Activated CD4-positive, alpha-beta T cell treated with anti-CD3 and anti-CD28 coated beads, Interleukin-2, amount 10 ng/mL, durations not matched to agents 24 days and 14 days (primary cell): Measurements from ENCODE around the gene HOXC10. TPM values are rescaled to one million over a fixed set of nuclear protein-coding genes. Genes with fewer than 3 reads are reported as not detected.

Experiments
- DNase-seq: peaks from one replicate; pipeline ENCODE4 v3.0.0; 2022
- H3K27ac Mint-ChIP-seq: one replicate; pipeline ENCODE4 v1.8.0; 2022; ENCODE audit warnings: mild to moderate bottlenecking, mixed read lengths
- H3K27me3 Mint-ChIP-seq: one replicate; pipeline ENCODE4 v1.8.0; 2022; ENCODE audit warnings: mixed read lengths
- H3K36me3 Mint-ChIP-seq: one replicate; pipeline ENCODE4 v1.8.0; 2022; ENCODE audit warnings: low read depth, mild to moderate bottlenecking, mixed read lengths
- H3K4me1 Mint-ChIP-seq: one replicate; pipeline ENCODE4 v1.8.0; 2021; ENCODE audit warnings: mixed read lengths
- H3K4me3 Mint-ChIP-seq: one replicate; pipeline ENCODE4 v1.8.0; 2022; ENCODE audit warnings: mild to moderate bottlenecking, moderate library complexity, mixed read lengths
- H3K9me3 Mint-ChIP-seq: one replicate; pipeline ENCODE4 v1.8.0; 2021; ENCODE audit warnings: mixed read lengths
- intact Hi-C: fragments of 100-400 bp; cut with micrococcal nuclease; formaldehyde crosslinking; loops from one replicate; pipeline ENCODE4 v1.15.1; 2023
- total RNA-seq: library from RNA; stranded (reverse); gene quantifications from 2 replicates; pipeline ENCODE4 v1.2.3, GENCODE V29; 2022

The HOXC10 gene
- total RNA-seq, 1 donor from 2014 or later = not detected

DNA sequence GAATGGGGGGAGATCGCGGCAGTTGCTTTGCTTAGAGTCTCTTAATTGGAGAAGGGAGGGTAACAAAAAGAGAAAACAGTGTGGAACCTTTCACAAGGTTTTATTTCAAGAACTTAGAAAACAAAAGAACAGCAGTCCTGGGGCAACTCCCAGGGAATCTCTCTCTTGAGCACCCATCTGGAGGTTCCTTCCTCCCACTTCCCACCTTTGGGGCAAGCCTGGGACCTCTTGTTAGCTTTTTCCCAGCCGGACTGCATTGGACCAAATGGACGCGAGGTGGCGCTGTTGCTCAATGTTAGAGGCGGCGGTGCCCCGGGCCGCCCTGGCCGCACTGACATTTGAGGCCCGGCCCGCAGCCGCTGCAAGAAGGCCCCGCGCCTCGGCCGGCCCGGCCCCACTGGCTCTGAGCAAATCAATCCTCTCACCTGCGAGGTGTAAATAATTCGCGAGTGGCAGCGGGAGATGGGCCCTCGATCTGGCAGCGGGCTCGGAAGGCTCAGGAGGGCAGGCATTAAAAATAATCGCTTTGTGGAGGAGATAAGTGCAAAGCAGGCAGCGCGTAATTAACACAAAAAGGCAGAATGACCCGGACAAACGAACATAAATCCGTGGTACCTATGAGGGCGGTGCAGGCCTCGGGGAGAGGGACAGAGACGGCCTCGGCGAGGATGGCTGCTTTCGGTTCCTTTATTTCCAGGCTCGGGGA is 21.1 kb downstream of the HOXC10 start:
- H3K27ac Mint-ChIP-seq = peak overlapping the region; percentile 20
- intact Hi-C loops = loop anchor here (1.0 to 10.0 kb wide), 5 partner anchors 11 to 359 kb away; partner anchors contain the start of gene GPR84
- H3K36me3 Mint-ChIP-seq = no peaks in the 10 kb centered on the region
- DNase-seq = peak; percentile 95
- no peaks in the 10 kb centered on the region for H3K9me3 Mint-ChIP-seq
- H3K4me1 Mint-ChIP-seq = peaks cover 28% of the 10 kb centered on the region
- peak overlapping the region; percentile 85 for H3K4me3 Mint-ChIP-seq
- H3K27me3 Mint-ChIP-seq = peaks cover 93% of the 10 kb centered on the region

DNA sequence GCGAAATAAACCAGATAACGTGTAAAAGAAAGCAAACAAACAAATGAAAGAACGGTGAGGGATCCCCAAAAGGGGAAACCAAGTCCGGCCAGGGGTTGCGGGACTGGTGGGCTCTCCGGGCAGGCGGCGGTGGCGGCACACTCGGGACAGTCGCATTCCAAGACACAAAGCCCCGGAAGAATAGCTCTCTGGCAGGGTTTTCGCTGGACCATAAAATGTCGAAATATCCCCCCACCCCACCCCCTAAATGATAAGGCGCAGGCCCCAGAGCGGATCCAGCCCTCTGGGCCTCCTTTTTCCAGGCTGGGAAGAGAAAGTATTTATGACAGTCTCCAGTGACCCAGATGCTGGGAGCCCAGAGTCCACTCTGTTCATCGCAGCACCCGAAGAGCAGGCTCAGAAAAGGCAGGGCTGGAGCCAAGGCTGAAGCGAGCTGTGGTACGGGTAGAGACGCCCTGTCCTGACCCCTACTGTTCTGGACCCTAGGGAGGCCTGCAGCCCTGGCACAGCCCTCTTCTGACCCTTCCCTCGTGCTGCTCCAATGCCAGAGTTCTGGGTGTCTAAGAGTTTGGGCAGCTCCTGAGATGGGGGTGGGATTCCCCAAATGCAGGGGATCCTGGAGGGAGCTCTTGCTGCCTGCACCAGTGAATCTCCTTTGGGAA is 21.7 kb downstream of the HOXC10 start:
- no peak for DNase-seq
- intact Hi-C loops = loop anchor here (1.0 to 10.0 kb wide), 5 partner anchors 11 to 358 kb away; partner anchors contain the start of gene GPR84
- Mint-ChIP-seq H3K9me3 (no peaks in the 10 kb centered on the region), H3K27me3 (peaks cover 93% of the 10 kb centered on the region), H3K4me3 (peak overlapping the region; percentile 85), H3K4me1 (peaks cover 33% of the 10 kb centered on the region), H3K36me3 (no peaks in the 10 kb centered on the region), H3K27ac (no peak overlapping the region)

DNA sequence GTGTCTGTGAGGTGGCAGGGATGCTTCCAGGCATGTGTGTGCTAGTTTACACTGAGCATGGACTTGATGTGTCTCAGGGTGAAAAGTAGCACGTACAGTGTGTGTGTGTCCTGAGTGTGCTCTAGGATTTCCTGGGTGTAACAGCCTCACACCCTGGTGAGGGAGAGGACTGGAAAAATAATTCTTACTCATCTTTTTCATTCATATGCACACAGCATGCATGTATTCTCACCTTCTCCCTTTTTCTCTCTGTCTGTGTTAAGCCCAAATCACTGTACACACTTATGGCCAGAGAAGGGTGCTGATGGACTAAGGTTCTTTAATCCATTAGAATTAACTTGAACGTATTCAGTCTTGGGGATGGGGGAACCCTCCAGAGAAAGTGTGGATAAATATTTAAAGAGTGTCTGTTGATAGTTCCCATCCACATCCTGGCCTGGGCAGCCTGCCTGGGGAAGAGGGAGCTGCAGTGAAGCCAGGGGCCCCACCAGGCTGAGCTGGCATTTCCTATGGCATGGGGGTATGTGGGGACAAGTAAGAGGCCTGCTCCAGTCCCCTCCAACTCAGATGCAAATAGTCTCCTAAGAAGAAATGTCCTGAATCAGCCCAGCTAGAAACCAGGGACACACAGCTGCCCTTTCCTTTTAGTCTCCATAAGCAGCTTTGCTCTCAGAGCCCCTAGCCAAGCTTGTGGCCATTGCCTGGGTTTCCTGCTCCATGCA is 22.8 kb downstream of the HOXC10 start:
- Mint-ChIP-seq H3K36me3 (no peaks in the 10 kb centered on the region), H3K4me3 (no peak overlapping the region), H3K4me1 (peaks cover 28% of the 10 kb centered on the region), H3K27me3 (peaks cover 92% of the 10 kb centered on the region), H3K27ac (no peak overlapping the region), H3K9me3 (no peaks in the 10 kb centered on the region)
- DNase-seq = no peak
- intact Hi-C loops = loop anchor here (10.0 kb wide), 1 partner anchor 357 kb away; the partner anchor contains the start of gene GPR84

DNA sequence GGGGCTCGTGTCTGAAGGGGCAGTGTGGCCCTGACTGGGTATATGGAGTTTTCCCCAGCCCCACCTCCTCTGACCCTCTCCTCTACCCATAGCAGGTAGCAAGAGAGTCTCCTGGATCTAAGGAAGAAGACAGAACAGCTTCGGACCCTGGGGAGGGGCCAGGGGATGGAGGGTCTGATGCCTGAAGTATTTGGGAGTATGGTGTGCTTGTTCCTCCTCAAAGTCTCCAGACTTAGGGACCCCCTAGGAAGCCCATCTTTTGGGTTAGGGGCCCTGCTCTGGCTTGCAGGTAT is 23.3 kb downstream of the HOXC10 start:
- Mint-ChIP-seq H3K9me3 (no peaks in the 10 kb centered on the region), H3K4me1 (peaks cover 27% of the 10 kb centered on the region), H3K27me3 (peaks cover 92% of the 10 kb centered on the region), H3K27ac (no peak overlapping the region), H3K4me3 (no peak overlapping the region), H3K36me3 (no peaks in the 10 kb centered on the region)
- DNase-seq = no peak
- intact Hi-C loops = loop anchor here (10.0 kb wide), 1 partner anchor 357 kb away; the partner anchor contains the start of gene GPR84

- Mint-ChIP-seq H3K36me3 (no peaks in the 10 kb centered on the region), H3K27me3 (peaks cover 93% of the 10 kb centered on the region), H3K4me1 (peaks cover 27% of the 10 kb centered on the region), H3K4me3 (peak overlapping the region; percentile 32), H3K9me3 (no peaks in the 10 kb centered on the region), H3K27ac (no peak overlapping the region)
- DNase-seq = peak; percentile 74
- intact Hi-C loops = loop anchor here (5.0 to 10.0 kb wide), 2 partner anchors 37 to 355 kb away; partner anchors contain the start of genes GPR84, HOTAIR and HOXC11
Measured at GRCh38 chr12:54009171-54010052, 24.5 kb downstream of the HOXC10 start.

- peak overlapping the region; percentile 1 for H3K4me3 Mint-ChIP-seq
- intact Hi-C loops = loop anchor here (5.0 kb wide), 1 partner anchor 38 kb away; the partner anchor contains the start of genes HOTAIR and HOXC11
- H3K36me3 Mint-ChIP-seq = no peaks in the 10 kb centered on the region
- H3K4me1 Mint-ChIP-seq = peaks cover 29% of the 10 kb centered on the region
- no peak overlapping the region for H3K27ac Mint-ChIP-seq
- H3K27me3 Mint-ChIP-seq = peaks cover 93% of the 10 kb centered on the region
- no peak for DNase-seq
- no peaks in the 10 kb centered on the region for H3K9me3 Mint-ChIP-seq
Measured at GRCh38 chr12:54010053-54010971, 25.4 kb downstream of the HOXC10 start.

DNA sequence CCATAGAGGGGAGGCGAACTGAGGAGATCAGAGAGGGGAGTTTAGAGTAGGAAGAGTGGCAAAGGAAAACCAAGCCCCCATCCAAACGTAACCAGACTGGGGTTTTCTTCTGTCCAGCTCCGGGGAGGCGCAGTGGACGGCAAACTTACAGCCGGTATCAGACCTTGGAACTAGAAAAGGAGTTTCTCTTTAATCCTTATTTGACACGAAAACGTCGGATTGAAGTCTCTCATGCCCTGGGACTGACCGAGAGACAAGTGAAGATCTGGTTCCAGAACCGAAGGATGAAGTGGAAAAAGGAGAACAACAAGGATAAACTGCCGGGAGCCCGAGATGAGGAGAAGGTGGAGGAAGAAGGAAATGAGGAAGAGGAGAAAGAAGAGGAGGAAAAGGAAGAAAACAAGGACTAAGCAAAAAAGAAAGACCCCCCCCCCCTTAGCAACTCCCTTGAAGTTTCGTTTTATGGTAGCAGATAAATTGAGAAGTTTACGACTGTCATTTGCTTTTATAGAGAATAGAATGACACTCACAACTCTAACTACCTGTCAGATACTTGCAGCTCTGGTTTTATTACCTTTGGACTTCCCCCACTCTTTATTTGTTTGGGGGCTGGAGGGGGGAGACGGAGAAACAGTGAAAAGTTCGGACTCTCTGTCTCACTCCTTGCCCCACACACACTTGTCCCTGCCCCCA is 26.2 kb downstream of the HOXC10 start:
- H3K27me3 Mint-ChIP-seq = peaks cover 91% of the 10 kb centered on the region
- DNase-seq = no peak
- H3K4me1 Mint-ChIP-seq = peaks cover 24% of the 10 kb centered on the region
- intact Hi-C loops = loop anchor here (5.0 kb wide), 1 partner anchor 39 kb away; the partner anchor contains the start of genes HOTAIR and HOXC11
- H3K9me3 Mint-ChIP-seq = no peaks in the 10 kb centered on the region
- H3K4me3 Mint-ChIP-seq = peak overlapping the region; percentile 12
- H3K36me3 Mint-ChIP-seq = no peaks in the 10 kb centered on the region
- no peak overlapping the region for H3K27ac Mint-ChIP-seq

DNA sequence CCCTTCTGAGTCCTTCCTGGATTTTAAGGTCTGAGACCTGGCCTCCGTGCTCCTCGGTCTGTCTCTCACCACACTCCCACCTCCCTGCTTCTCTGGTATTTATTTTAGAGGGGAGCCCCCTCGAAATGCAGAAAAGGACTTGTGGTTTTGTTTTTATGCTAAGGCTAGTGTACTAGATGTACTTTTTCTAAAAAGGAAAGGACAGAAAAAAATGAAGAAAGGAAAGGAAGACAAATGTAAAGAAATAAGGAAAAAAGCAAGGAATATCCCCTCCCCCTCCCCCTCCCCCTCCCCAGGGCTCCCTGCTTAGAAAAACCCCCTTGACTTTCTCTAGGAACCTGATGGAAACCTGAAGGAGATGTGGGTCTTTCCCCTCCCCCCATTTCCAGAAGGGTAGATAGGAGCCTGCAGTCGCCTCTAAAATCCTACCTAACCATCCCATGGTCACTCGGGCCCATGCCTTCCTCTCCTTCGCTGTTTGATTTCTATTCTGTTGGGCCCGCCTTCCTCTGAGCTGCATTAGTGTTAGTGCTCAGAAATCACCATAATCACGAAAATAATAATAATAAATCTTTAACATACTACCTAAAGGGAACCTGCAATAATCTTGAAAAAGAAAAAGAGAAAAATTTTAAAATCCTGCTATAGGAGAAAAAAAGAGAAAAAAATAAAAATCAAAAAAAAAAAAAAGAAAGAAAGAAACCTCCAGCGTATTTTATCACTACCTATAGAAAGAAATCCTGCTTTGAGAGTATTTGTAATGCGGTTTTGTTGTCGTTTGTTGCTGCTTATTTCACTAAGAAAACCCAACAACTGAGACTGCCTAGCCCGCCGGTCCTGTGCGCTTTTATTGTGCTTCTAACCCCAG is 27.0 kb downstream of the HOXC10 start:
- peaks cover 88% of the 10 kb centered on the region for H3K27me3 Mint-ChIP-seq

GRCh38 chr12:54012631-54013409 is 27.9 kb downstream of the HOXC10 start:
- peaks cover 87% of the 10 kb centered on the region for H3K27me3 Mint-ChIP-seq
- DNase-seq = no peak
- H3K36me3 Mint-ChIP-seq = peaks cover 2% of the 10 kb centered on the region
- H3K4me1 Mint-ChIP-seq = peaks cover 21% of the 10 kb centered on the region
- no peaks in the 10 kb centered on the region for H3K9me3 Mint-ChIP-seq
- no peak overlapping the region for H3K4me3 Mint-ChIP-seq
- intact Hi-C loops = loop anchor here (5.0 kb wide), 1 partner anchor 41 kb away; the partner anchor contains the start of genes HOTAIR and HOXC11
- no peak overlapping the region for H3K27ac Mint-ChIP-seq

More for the DNA sequence above, 27.0 kb downstream of the HOXC10 start:
- no peak overlapping the region for H3K4me3 Mint-ChIP-seq
- peaks cover 16% of the 10 kb centered on the region for H3K4me1 Mint-ChIP-seq
- DNase-seq = no peak
- H3K36me3 Mint-ChIP-seq = no peaks in the 10 kb centered on the region
- no peaks in the 10 kb centered on the region for H3K9me3 Mint-ChIP-seq
- intact Hi-C loops = loop anchor here (5.0 kb wide), 1 partner anchor 40 kb away; the partner anchor contains the start of genes HOTAIR and HOXC11
- no peak overlapping the region for H3K27ac Mint-ChIP-seq

DNA sequence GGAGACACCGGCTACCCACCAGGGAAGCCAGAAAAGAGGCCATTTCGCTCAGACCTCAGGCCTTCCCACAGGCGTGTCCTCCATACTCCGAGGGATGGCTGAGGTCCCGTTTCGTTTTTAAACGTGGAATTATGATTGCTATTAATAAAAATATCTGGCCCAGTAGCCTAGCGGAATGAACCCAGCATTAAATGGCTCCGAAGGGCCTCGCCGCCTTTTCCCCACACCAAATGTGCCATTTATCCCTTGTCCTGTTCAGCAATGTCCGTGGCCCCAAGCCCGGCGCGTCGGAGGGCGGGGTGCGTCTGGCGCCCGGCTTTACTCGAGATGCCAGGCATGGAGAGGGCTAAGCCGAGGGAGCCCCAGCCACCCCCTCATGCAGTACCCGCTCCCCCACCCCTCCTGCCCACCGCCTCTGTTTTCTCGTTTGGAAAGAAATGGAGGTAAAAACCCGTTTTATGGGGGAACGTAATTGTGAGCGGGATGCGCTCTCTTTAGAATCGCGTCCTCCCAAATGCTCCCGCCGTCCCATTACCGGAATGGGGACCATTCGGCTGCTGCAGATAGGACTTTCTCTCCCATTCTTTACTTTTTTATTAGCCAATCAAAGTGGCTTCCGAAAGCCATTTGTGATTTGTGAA is 29.6 kb downstream of the HOXC10 start:
- Mint-ChIP-seq H3K9me3 (no peaks in the 10 kb centered on the region), H3K4me3 (peak overlapping the region; percentile 11), H3K36me3 (peaks cover 2% of the 10 kb centered on the region), H3K27ac (no peak overlapping the region), H3K4me1 (peaks cover 20% of the 10 kb centered on the region), H3K27me3 (peaks cover 79% of the 10 kb centered on the region)
- intact Hi-C loops = loop anchor here (5.0 kb wide), 1 partner anchor 42 kb away; the partner anchor contains the start of genes HOTAIR and HOXC11
- DNase-seq = no peak
